K562 (cell line): ENCODE data around the gene CLDN5. TPM values are rescaled to one million over a fixed set of nuclear protein-coding genes. Genes with fewer than 3 reads are reported as not detected.

Experiments used
- CBFA2T2 ChIP-seq: fragments of 450-650 bp; conservative IDR thresholded peaks from 2 replicates; pipeline ENCODE4 v1.6.1; 2017; ENCODE audit warnings: mild to moderate bottlenecking
- CHCHD3 ChIP-seq: fragments of 250-450 bp; sonication (Bioruptor Pico); IDR thresholded peaks from 2 replicates; pipeline ENCODE4 v2.1.2; 2022; ENCODE audit warnings: mild to moderate bottlenecking
- FOXA1 ChIP-seq: fragments of 450-650 bp; IDR thresholded peaks from 2 replicates; pipeline ENCODE4 v1.6.1; 2016; ENCODE audit warnings: mild to moderate bottlenecking, borderline replicate concordance
- IFI16 ChIP-seq: fragments of 250-450 bp; sonication (Bioruptor Pico); IDR thresholded peaks from 2 replicates; pipeline ENCODE4 v2.1.2; 2022; ENCODE audit warnings: mild to moderate bottlenecking, inconsistent platforms
- MCM2 ChIP-seq: fragments of 450-650 bp; IDR thresholded peaks from 2 replicates; pipeline ENCODE4 v1.6.1; 2017; ENCODE audit warnings: low read depth, mild to moderate bottlenecking
- RBFOX2 ChIP-seq: fragments of 200-400 bp; formaldehyde crosslinking; IDR thresholded peaks from 2 replicates; pipeline ENCODE4 v1.6.1; 2017; ENCODE audit warnings: low read depth, mild to moderate bottlenecking, low read length, moderate library complexity
- SETDB1 ChIP-seq: IDR thresholded peaks from one replicate; pipeline ENCODE4 v1.6.1; 2012; ENCODE audit warnings: low read length, control low read depth, inconsistent platforms
- SRSF9 ChIP-seq: fragments of 200-400 bp; formaldehyde crosslinking; IDR thresholded peaks from 2 replicates; pipeline ENCODE4 v1.6.1; 2017; ENCODE audit warnings: low read depth, low read length, borderline replicate concordance
- TEAD1 ChIP-seq, 2 experiments: fragments of 450-650 bp in 1 of 2; sonication (generic) in 1 of 2; formaldehyde crosslinking; IDR thresholded peaks; 2 replicates each; pipeline versions ENCODE4 v1.4.0 to v1.8.0; 2020 to 2022; ENCODE audit warnings: mild to moderate bottlenecking in 2 of 2, missing genetic modification reagents in 1 of 2
- VEZF1 ChIP-seq: fragments of 200-800 bp; sonication (Bioruptor generic); IDR thresholded peaks from 2 replicates; pipeline ENCODE4 v1.6.1; 2017; ENCODE audit warnings: missing genetic modification characterization, missing compliant biosample characterization
- ZFP1 ChIP-seq: fragments of 450-650 bp; formaldehyde crosslinking; IDR thresholded peaks from 2 replicates; pipeline ENCODE4 v1.4.0; 2020; ENCODE audit warnings: mild to moderate bottlenecking, mixed read lengths
- ZNF764 ChIP-seq: fragments of 250-450 bp; sonication (Bioruptor Pico); IDR thresholded peaks from 2 replicates; pipeline ENCODE4 v1.4.0; 2020; ENCODE audit warnings: low read depth, mild to moderate bottlenecking, moderate library complexity
- polyA plus RNA-seq, 8 experiments: library from polyadenylated mRNA; depleted of rRNA in 4 of 8; stranded (reverse) in 5 of 8; unstranded in 3 of 8; fragments of >200 nt; fragmentation: Nextera tagmentation in 2 of 8; fragmentation: Illumina TruSeq in 1 of 8; extraction: Ambion mirVana in 2 of 8; extraction: Trizol in 1 of 8; gene quantifications; 2 replicates each; pipeline versions ENCODE4 v1.2.1 to v1.2.3, GENCODE V29; 2011 to 2014; ENCODE audit warnings: inconsistent platforms in 1 of 8, missing spikeins in 1 of 8
- total RNA-seq, 7 experiments: library from RNA; depleted of rRNA in 6 of 7; stranded (reverse); fragments of >200 nt in 6 of 7; fragmentation: Illumina TruSeq in 2 of 7; extraction: Trizol in 2 of 7; gene quantifications; 2 replicates each; pipeline versions ENCODE4 v1.2.1 to v1.2.3, GENCODE V29; 2011 to 2021; ENCODE audit warnings: low replicate concordance in 1 of 7

CLDN5 gene
- total and polyA plus RNA-seq, 9 of the 15 experiments (the other 6 are each of a cell fraction or from before 2014, with no cell fraction given): 0.20 TPM; not detected in 8

- TF ChIP-seq ZNF764 (CRISPR knock-in tag): no peak
- TF ChIP-seq RBFOX2: peak; percentile 10; the same call in 1 of the 2 replicates
- TF ChIP-seq SETDB1: peak; percentile 18
- TF ChIP-seq ZFP1 (CRISPR knock-in tag): no peak
- TF ChIP-seq VEZF1 (CRISPR knock-in tag): no peak
- TF ChIP-seq CBFA2T2: no peak
- TF ChIP-seq MCM2: no peak
- no peak for TF ChIP-seq CHCHD3
- no peak for TF ChIP-seq FOXA1
- TF ChIP-seq IFI16 (CRISPR knock-in tag): no peak
- TF ChIP-seq SRSF9: no peak
- peak in 1 of 2 experiments; percentile 16; a peak in 1 of 4 replicates for TF ChIP-seq TEAD1 (CRISPR knock-in tag; IDR thresholded peaks at IDR 0.05)
- TF ChIP-seq, all 486 proteins: peak for 19
Measured at GRCh38 chr22:19520566-19521305, 3.5 kb downstream of the CLDN5 start (continued).
